SK-N-SH (cell line): ENCODE data around the gene C21orf91. TPM values are rescaled to one million over a fixed set of nuclear protein-coding genes. Genes with fewer than 3 reads are reported as not detected.

Experiments
- CTCF ChIA-PET: fragments of 300-600, 350-600 bp; formaldehyde crosslinking; extraction: SDS; loops from one replicate; lab custom pipeline; 2021; lab: Yijun Ruan, JAX
- POLR2A ChIA-PET: fragments of 350-600 bp; sonication (Branson Sonifier 250); formaldehyde crosslinking; extraction: SDS; loops from one replicate; lab custom pipeline; 2020; ENCODE audit warnings: antibody characterized with exemption, inconsistent platforms; lab: Yijun Ruan, JAX
- DNase-seq: peaks from one replicate; pipeline ENCODE4 v3.0.0; 2012
- H2AFZ ChIP-seq: fragments of 200-600 bp; sonication (generic); 2 replicates; pipeline ENCODE4 v1.8.1; 2016; ENCODE audit warnings: antibody characterized with exemption, mild to moderate bottlenecking, low read depth
- H3F3A ChIP-seq: fragments of 200-600 bp; sonication (generic); replicated peaks from 2 replicates; pipeline ENCODE3; 2016; ENCODE audit warnings: antibody characterized with exemption, mild to moderate bottlenecking; ENCODE audit not compliant: insufficient read depth
- H3K27ac ChIP-seq, 2 experiments: fragments of 200-500 bp in 1 of 2; fragments of 200-600 bp in 1 of 2; sonication (Bioruptor generic) in 1 of 2; sonication (generic), shearing (Covaris generic) in 1 of 2; 2 replicates each; pipeline versions ENCODE4 v1.5.1 to v1.6.1; 2014 to 2016; ENCODE audit warnings: low read depth in 2 of 2, inconsistent platforms in 1 of 2, low read length in 1 of 2, mild to moderate bottlenecking in 1 of 2, mixed read lengths in 1 of 2
- H3K27me3 ChIP-seq: fragments of 200-600 bp; sonication (generic), shearing (Covaris generic); 2 replicates; pipeline ENCODE4 v1.6.1; 2016; ENCODE audit warnings: mixed run types; ENCODE audit not compliant: insufficient read depth
- H3K36me3 ChIP-seq, 2 experiments: fragments of 200-500 bp in 1 of 2; fragments of 200-600 bp in 1 of 2; sonication (Bioruptor generic) in 1 of 2; sonication (generic) in 1 of 2; replicated peaks in 1 of 2; 2 replicates each; pipeline versions ENCODE3 to v1.5.1; 2014 to 2016; ENCODE audit warnings: low read length in 1 of 2, mild to moderate bottlenecking in 1 of 2; ENCODE audit not compliant: insufficient read depth in 2 of 2, control insufficient read depth in 1 of 2
- H3K4me1 ChIP-seq, 2 experiments: fragments of 200-500 bp in 1 of 2; fragments of 200-600 bp in 1 of 2; sonication (Bioruptor generic) in 1 of 2; sonication (generic), shearing (Covaris generic) in 1 of 2; 2 replicates each; pipeline versions ENCODE4 v1.5.1 to v1.6.1; 2014 to 2016; ENCODE audit warnings: low read depth in 1 of 2, low read length in 1 of 2, mixed run types in 1 of 2; ENCODE audit not compliant: insufficient read depth in 2 of 2, control insufficient read depth in 1 of 2
- H3K4me2 ChIP-seq: fragments of 200-600 bp; sonication (generic), shearing (Covaris generic); 2 replicates; pipeline ENCODE4 v1.6.1; 2017; ENCODE audit warnings: mixed run types
- H3K4me3 ChIP-seq, 2 experiments: fragments of 200-500 bp in 1 of 2; fragments of 200-600 bp in 1 of 2; sonication (Bioruptor generic) in 1 of 2; sonication (generic), shearing (Covaris generic) in 1 of 2; 2 replicates each; pipeline versions ENCODE4 v1.5.1 to v1.8.1; 2014 to 2016; ENCODE audit warnings: low read depth in 2 of 2, inconsistent platforms in 1 of 2, low read length in 1 of 2, mild to moderate bottlenecking in 1 of 2, mixed read lengths in 1 of 2, moderate library complexity in 1 of 2
- H3K79me2 ChIP-seq: fragments of 200-600 bp; sonication (generic); 2 replicates; pipeline ENCODE4 v1.8.1; 2017; ENCODE audit warnings: mild to moderate bottlenecking; ENCODE audit not compliant: insufficient read depth
- H3K9ac ChIP-seq: fragments of 200-600 bp; sonication (generic); 2 replicates; pipeline ENCODE4 v1.6.1; 2017; ENCODE audit warnings: mixed run types
- H3K9me2 ChIP-seq: fragments of 200-600 bp; sonication (generic); 2 replicates; pipeline ENCODE4 v1.6.1; 2017; ENCODE audit warnings: mixed run types
- H3K9me3 ChIP-seq: fragments of 200-600 bp; sonication (generic); 2 replicates; pipeline ENCODE4 v1.6.1; 2017; ENCODE audit warnings: mixed run types, mild to moderate bottlenecking, moderate library complexity
- H4K20me1 ChIP-seq: fragments of 200-600 bp; sonication (generic); 2 replicates; pipeline ENCODE4 v1.6.1; 2017; ENCODE audit warnings: mild to moderate bottlenecking, mixed run types; ENCODE audit not compliant: insufficient read depth
- ELF1 ChIP-seq: IDR thresholded peaks from 2 replicates; pipeline ENCODE4 v1.4.0; 2012
- EP300 ChIP-seq, 2 experiments: IDR thresholded peaks; 2 replicates each; pipeline versions ENCODE4 v1.4.0 to v1.6.1; 2012; ENCODE audit warnings: borderline replicate concordance in 1 of 2, low read depth in 1 of 2, low read length in 1 of 2
- EZH2phosphoT487 ChIP-seq: fragments of 200-600 bp; sonication (generic); IDR thresholded peaks from 2 replicates; pipeline ENCODE4 v1.6.1; 2017; ENCODE audit warnings: low read depth, mixed run types, mild to moderate bottlenecking, antibody characterized with exemption, moderate library complexity, borderline replicate concordance
- FOSL2 ChIP-seq: IDR thresholded peaks from 2 replicates; pipeline ENCODE4 v1.4.0; 2012; ENCODE audit warnings: low read depth, mild to moderate bottlenecking, moderate library complexity, borderline replicate concordance
- FOXJ3 ChIP-seq: sonication (generic); formaldehyde crosslinking; IDR thresholded peaks from 2 replicates; pipeline ENCODE4 v1.5.1; 2020; ENCODE audit warnings: mild to moderate bottlenecking, missing genetic modification reagents
- JUND ChIP-seq: IDR thresholded peaks from 2 replicates; pipeline ENCODE4 v1.4.0; 2012
- MEF2A ChIP-seq: IDR thresholded peaks from 2 replicates; pipeline ENCODE4 v1.4.0; 2012; ENCODE audit warnings: low read depth, borderline replicate concordance
- MXI1 ChIP-seq: IDR thresholded peaks from 2 replicates; pipeline ENCODE4 v1.6.1; 2012; ENCODE audit warnings: mild to moderate bottlenecking, low read depth, low read length, improper control_type of control experiment
- NFIC ChIP-seq: IDR thresholded peaks from 2 replicates; pipeline ENCODE4 v1.4.0; 2012; ENCODE audit warnings: borderline replicate concordance
- RAD21 ChIP-seq: IDR thresholded peaks from 2 replicates; pipeline ENCODE4 v1.6.1; 2012; ENCODE audit warnings: mild to moderate bottlenecking, low read length
- RCOR1 ChIP-seq: fragments of 150-350 bp; IDR thresholded peaks from 2 replicates; pipeline ENCODE4 v1.6.1; 2017; ENCODE audit warnings: antibody characterized with exemption, low read length
- REST ChIP-seq: IDR thresholded peaks from 2 replicates; pipeline ENCODE4 v1.6.1; 2012; ENCODE audit warnings: mild to moderate bottlenecking, low read depth, low read length, moderate library complexity
- RFX5 ChIP-seq: IDR thresholded peaks from 2 replicates; pipeline ENCODE4 v1.6.1; 2012; ENCODE audit warnings: mild to moderate bottlenecking, improper control_type of control experiment, low read length
- TCF12 ChIP-seq: IDR thresholded peaks from 2 replicates; pipeline ENCODE4 v1.4.0; 2012
- TEAD4 ChIP-seq: IDR thresholded peaks from 2 replicates; pipeline ENCODE4 v1.4.0; 2012; ENCODE audit warnings: mild to moderate bottlenecking, borderline replicate concordance; ENCODE audit not compliant: insufficient read depth
- USF1 ChIP-seq: IDR thresholded peaks from 2 replicates; pipeline ENCODE4 v1.4.0; 2012; ENCODE audit warnings: low read depth, borderline replicate concordance
- USF2 ChIP-seq: fragments of 150-350 bp; IDR thresholded peaks from 2 replicates; pipeline ENCODE4 v1.6.1; 2017; ENCODE audit warnings: antibody characterized with exemption, low read length, low read depth, borderline replicate concordance
- ZBTB33 ChIP-seq: IDR thresholded peaks from 2 replicates; pipeline ENCODE4 v1.4.0; 2012; ENCODE audit warnings: low read depth, borderline replicate concordance
- WGBS: methylation state at CpG from one replicate; pipeline ENCODE4 v1.1.6; 2017; ENCODE audit warnings: low lambda C conversion rate; 5-methylcytosine and 5-hydroxymethylcytosine counted together
- polyA plus RNA-seq, 3 experiments: library from polyadenylated mRNA; depleted of rRNA; stranded (reverse); fragments of >200 nt; gene quantifications; 2 replicates each; pipeline ENCODE4 v1.2.3, GENCODE V29; 2012

Gene C21orf91
- polyA plus RNA-seq, 1 of the 3 experiments (the other 2 are of a cell fraction), result 2.2 TPM

- Histone ChIP-seq H3K9me2 (no peaks in the 10 kb centered on the region), H3K9me3 (no peaks in the 10 kb centered on the region), H3K27ac (no peak overlapping the region), H3K79me2 (no peaks in the 10 kb centered on the region), H4K20me1 (no peaks in the 10 kb centered on the region), H3K27me3 (no peaks in the 10 kb centered on the region), H3K4me3 (no peak overlapping the region), H2AFZ (no peak overlapping the region), H3K36me3 (no peaks in the 10 kb centered on the region), H3F3A (peaks cover 4% of the 10 kb centered on the region), H3K4me1 (no peaks in the 10 kb centered on the region; a peak in 1 of 4 replicates), H3K4me2 (no peak overlapping the region), H3K9ac (no peak overlapping the region)
- ChIA-PET POLR2A (no interaction called here), CTCF (no interaction called here)
- DNase-seq, result no peak
- TF ChIP-seq USF1 (no peak), ELF1 (no peak), MXI1 (no peak), TCF12 (no peak), JUND (no peak), MEF2A (no peak), EP300 (IDR thresholded peaks at IDR 0.05; ENCODE audit: borderline replicate concordance in 1 of 2, low read depth in 1 of 2, low read length in 1 of 2) (no peak), FOSL2 (no peak), RFX5 (no peak), ZBTB33 (no peak), FOXJ3 (no peak), RCOR1 (no peak), NFIC (no peak), EZH2phosphoT487 (no peak), USF2 (no peak), TEAD4 (no peak), RAD21 (no peak), REST (no peak)
- 42% methylated on average over 6 of the region's 6 CpGs for WGBS
Measured at GRCh38 chr21:17823846-17824245, 4.7 kb upstream of the C21orf91 start.
